ENCODE data around the gene UNC13A. TPM values are rescaled to one million over a fixed set of nuclear protein-coding genes. Genes with fewer than 3 reads are reported as not detected.

Gene UNC13A
- total and polyA plus RNA-seq, 2 of the 13 experiments (the other 11 are each of a cell fraction or from before 2014, with no cell fraction given) = 0.11 to 0.45 TPM

GRCh38 chr19:17681505-17682125, 6.5 kb downstream of the UNC13A start (continued):
- TF ChIP-seq ZNF512B (CRISPR knock-in tag; IDR thresholded peaks at IDR 0.05; ENCODE audit: borderline replicate concordance) (no peak), ZNF253 (CRISPR knock-in tag; IDR thresholded peaks at IDR 0.05; ENCODE audit: borderline replicate concordance) (peak; percentile 24; the same call in 1 of the 2 replicates), NFYC (CRISPR knock-in tag; IDR thresholded peaks at IDR 0.05) (no peak), ZNF264 (CRISPR knock-in tag; IDR thresholded peaks at IDR 0.05) (no peak), ZNF225 (CRISPR knock-in tag; IDR thresholded peaks at IDR 0.05) (no peak), ZHX2 (IDR thresholded peaks at IDR 0.05; ENCODE audit: low read depth) (no peak), ZHX2 (CRISPR knock-in tag; IDR thresholded peaks at IDR 0.05; ENCODE audit: borderline replicate concordance) (no peak), CHCHD3 (CRISPR knock-in tag; IDR thresholded peaks at IDR 0.05) (no peak), MIER3 (CRISPR knock-in tag; IDR thresholded peaks at IDR 0.05; ENCODE audit: borderline replicate concordance) (no peak), SIN3B (IDR thresholded peaks at IDR 0.05; ENCODE audit: low read length) (no peak), ZNF160 (CRISPR knock-in tag; IDR thresholded peaks at IDR 0.05) (no peak), REST (IDR thresholded peaks at IDR 0.05; ENCODE audit: borderline replicate concordance in 1 of 2, low read depth in 1 of 2, low read length in 2 of 2) (peak; percentile 96 to 97), ZNF879 (CRISPR knock-in tag; IDR thresholded peaks at IDR 0.05) (no peak), CENPBD1 (CRISPR knock-in tag; IDR thresholded peaks at IDR 0.05; ENCODE audit: borderline replicate concordance, low read depth) (no peak), KMT2B (CRISPR knock-in tag; IDR thresholded peaks at IDR 0.05) (no peak), EED (CRISPR knock-in tag; IDR thresholded peaks at IDR 0.05) (no peak), SUZ12 (IDR thresholded peaks at IDR 0.05; ENCODE audit: low read depth, low read length) (no peak), HNRNPUL1 (IDR thresholded peaks at IDR 0.05; ENCODE audit: low read depth, low read length) (no peak)

All from HepG2 (cell line).